ENCODE measurements around the gene UPK3A. TPM values are rescaled to one million over a fixed set of nuclear protein-coding genes. Genes with fewer than 3 reads are reported as not detected.

Gene UPK3A
- total RNA-seq, 6 experiments from 2014 or later = not detected

DNA sequence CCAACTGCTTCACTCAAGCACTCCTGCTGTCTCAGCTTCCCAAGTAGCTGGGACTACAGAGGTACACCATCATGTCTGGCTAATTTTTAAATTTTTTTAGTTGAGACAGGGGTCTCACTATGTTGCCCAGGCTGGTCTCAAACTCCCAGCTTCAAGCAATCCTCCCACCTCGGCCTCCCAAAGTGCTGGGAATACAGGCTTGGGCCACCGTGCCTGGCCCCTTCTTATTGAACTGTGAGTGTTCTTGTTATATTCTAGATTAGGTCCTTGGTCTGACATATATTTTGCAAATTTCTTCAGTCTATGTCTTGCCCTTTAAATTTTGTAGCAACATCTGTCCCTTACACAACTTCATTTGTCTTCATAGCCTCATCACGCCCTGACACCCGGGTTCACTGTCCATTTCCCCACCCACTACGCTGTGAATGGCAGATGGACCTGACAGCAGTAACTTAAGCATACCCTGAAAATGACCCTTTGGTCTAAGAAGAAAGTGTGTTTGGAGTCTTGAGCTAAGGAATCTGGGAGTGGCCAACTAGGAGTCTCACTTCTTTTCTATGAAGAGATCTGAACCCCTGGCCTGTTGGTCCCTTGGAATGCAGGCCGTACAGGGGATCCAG lies 20.8 kb downstream of the UPK3A start:
- no peaks in the 10 kb centered on the region for H3K27me3 ChIP-seq
- 48% methylated on average over 4 of the region's 6 CpGs for WGBS (ENCODE audit: insufficient coverage, low coverage, low lambda C conversion rate, missing lambda C conversion rate)
- DNase-seq = no peak
- TF ChIP-seq, protein P1, sequence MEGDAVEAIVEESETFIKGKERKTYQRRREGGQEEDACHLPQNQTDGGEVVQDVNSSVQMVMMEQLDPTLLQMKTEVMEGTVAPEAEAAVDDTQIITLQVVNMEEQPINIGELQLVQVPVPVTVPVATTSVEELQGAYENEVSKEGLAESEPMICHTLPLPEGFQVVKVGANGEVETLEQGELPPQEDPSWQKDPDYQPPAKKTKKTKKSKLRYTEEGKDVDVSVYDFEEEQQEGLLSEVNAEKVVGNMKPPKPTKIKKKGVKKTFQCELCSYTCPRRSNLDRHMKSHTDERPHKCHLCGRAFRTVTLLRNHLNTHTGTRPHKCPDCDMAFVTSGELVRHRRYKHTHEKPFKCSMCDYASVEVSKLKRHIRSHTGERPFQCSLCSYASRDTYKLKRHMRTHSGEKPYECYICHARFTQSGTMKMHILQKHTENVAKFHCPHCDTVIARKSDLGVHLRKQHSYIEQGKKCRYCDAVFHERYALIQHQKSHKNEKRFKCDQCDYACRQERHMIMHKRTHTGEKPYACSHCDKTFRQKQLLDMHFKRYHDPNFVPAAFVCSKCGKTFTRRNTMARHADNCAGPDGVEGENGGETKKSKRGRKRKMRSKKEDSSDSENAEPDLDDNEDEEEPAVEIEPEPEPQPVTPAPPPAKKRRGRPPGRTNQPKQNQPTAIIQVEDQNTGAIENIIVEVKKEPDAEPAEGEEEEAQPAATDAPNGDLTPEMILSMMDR (IDR thresholded peaks at IDR 0.05) = no peak
- no peak for TF ChIP-seq POLR2A (IDR thresholded peaks at IDR 0.05)
- ATAC-seq = no peak
- intact Hi-C loops (cut with DNase I) = no loop called here
- no peak overlapping the region for H3K27ac ChIP-seq
- H3K4me1 ChIP-seq = peaks cover 0 to 5% (median 0%) of the 10 kb centered on the region in 4 donors
- no peaks in the 10 kb centered on the region for H3K9me3 ChIP-seq
- H3K4me3 ChIP-seq = no peak overlapping the region
- no peaks in the 10 kb centered on the region for H3K36me3 ChIP-seq

DNA sequence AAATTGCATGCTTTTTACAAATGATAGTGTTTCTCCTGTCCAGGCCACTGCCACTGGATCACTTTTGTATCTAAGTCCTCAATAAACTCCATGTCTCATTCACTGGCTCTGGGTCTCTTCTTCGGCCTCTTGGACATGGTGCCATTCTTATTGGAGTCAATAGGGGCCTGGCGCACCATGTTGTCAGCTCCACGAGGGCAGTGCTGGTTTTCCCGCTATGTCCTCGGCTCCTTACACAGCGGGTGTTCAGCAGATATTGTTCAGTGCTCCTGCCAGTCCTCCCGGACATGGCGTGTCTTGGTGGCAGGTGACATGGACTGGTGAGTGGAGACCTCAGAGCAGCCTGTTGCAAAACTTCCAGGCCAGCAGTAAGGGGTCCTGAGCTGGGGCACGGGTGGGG lies 21.4 kb downstream of the UPK3A start:
- ATAC-seq = no peak
- intact Hi-C loops (cut with DNase I) = no loop called here
- WGBS (ENCODE audit: insufficient coverage, low coverage, low lambda C conversion rate, missing lambda C conversion rate) = 100% methylated on average over 1 of the region's 9 CpGs
- TF ChIP-seq, protein P1 (IDR thresholded peaks at IDR 0.05) = no peak
- no peak for TF ChIP-seq POLR2A (IDR thresholded peaks at IDR 0.05)
- Histone ChIP-seq H3K4me3 (no peak overlapping the region), H3K4me1 (peaks cover 0 to 10% (median 3%) of the 10 kb centered on the region in 4 donors), H3K9me3 (no peaks in the 10 kb centered on the region), H3K27ac (no peak overlapping the region), H3K27me3 (no peaks in the 10 kb centered on the region), H3K36me3 (no peaks in the 10 kb centered on the region)
- no peak for DNase-seq

DNA sequence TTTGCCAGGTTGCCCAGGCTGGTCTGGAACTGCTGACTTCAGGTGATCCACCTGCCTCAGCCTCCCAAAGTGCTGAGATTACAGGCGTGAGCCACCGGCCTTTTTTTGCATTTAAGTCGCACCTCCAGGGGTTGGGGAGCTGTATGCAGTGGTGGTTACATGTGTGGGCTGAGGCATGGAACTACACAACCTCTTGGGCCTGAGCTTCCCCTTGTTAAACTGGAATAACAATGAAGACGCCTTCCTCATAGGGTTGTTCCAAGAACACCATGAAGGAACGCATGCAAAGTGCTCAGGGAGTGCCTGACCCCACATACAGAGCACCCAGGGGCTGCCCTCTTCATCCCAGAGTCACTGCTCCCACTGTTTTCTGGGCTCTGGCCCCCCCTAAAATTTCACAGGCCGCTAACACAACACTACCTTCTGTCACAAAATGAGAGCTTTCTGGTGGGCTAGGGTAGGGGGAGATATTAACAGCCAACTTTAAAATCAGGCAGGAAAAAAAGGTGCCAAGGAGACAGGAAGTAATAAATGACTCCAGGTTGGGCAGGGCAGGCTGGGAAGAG lies 23.7 kb downstream of the UPK3A start:
- TF ChIP-seq POLR2A (IDR thresholded peaks at IDR 0.05) = no peak
- TF ChIP-seq, protein P1 (IDR thresholded peaks at IDR 0.05) = no peak
- intact Hi-C loops (cut with DNase I) = no loop called here
- H3K27me3 ChIP-seq = no peaks in the 10 kb centered on the region
- no peaks in the 10 kb centered on the region for H3K9me3 ChIP-seq
- DNase-seq (no peak), ATAC-seq (no peak)
- WGBS (ENCODE audit: insufficient coverage, low coverage, low lambda C conversion rate, missing lambda C conversion rate) = 70% methylated on average over 2 of the region's 6 CpGs
- no peaks in the 10 kb centered on the region for H3K36me3 ChIP-seq
- H3K4me1 ChIP-seq = peaks cover 0 to 11% (median 3%) of the 10 kb centered on the region in 4 donors
- H3K27ac ChIP-seq = no peak overlapping the region
- H3K4me3 ChIP-seq = no peak overlapping the region

DNA sequence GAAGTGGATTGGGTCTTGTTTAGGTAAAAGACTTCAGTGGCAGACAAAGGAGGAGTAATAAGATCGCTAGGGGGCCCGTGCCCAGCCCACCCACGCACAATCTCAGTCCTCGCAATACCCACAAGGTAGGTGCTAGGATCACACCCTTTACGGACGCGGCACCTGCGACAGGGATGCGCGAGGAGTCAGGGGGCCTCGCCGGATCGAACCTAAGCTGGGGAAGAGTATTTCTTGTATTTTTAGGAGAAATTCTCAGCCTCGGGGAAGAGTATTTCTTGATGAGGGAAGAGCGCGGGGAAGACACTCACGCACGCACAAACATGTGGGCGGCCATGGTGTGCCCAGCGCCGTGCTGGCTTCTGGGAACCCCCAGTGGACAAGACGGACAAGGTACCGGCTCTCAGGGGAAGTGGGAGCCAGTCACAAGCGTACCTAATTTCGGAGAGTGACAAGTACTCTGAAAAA lies 24.2 kb downstream of the UPK3A start:
- DNase-seq (no peak), ATAC-seq (no peak)
- no peak for TF ChIP-seq POLR2A (IDR thresholded peaks at IDR 0.05)
- TF ChIP-seq, protein P1 (IDR thresholded peaks at IDR 0.05) = no peak
- Histone ChIP-seq H3K27ac (peak overlapping the region; percentile 41 to 79 (median 62)), H3K4me1 (peaks cover 0 to 11% (median 3%) of the 10 kb centered on the region in 4 donors), H3K27me3 (no peaks in the 10 kb centered on the region), H3K4me3 (peak overlapping the region; percentile 89 to 95 (median 93)), H3K36me3 (no peaks in the 10 kb centered on the region), H3K9me3 (no peaks in the 10 kb centered on the region)
- WGBS (ENCODE audit: insufficient coverage, low coverage, low lambda C conversion rate, missing lambda C conversion rate) = 61% methylated on average over 15 of the region's 25 CpGs
- intact Hi-C loops (cut with DNase I) = no loop called here
